ENCODE results near the gene NCAN. TPM values are rescaled to one million over a fixed set of nuclear protein-coding genes. Genes with fewer than 3 reads are reported as not detected.

NCAN gene
- total and polyA plus RNA-seq, 2 of the 13 experiments (the other 11 are each of a cell fraction or from before 2014, with no cell fraction given), result not detected

DNA sequence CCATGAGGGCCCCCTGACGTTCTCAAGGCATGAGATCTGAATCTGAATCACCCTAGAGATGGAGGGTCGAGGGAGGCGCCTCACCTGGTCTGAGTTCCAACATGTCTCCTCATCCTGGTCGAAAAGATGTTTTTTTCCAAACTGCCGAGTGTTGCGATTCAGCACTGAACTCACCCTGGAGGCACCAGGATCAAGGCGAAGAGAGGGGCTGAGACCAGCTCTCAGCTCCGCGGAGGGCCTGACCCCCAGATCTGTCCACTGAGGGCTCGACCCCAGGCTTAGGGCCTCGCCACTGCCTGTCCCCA, 9.1 kb upstream of the NCAN start (continued):
- TF ChIP-seq MTERF4 (CRISPR knock-in tag; IDR thresholded peaks at IDR 0.05) (no peak), NCOR1 (IDR thresholded peaks at IDR 0.05; ENCODE audit: borderline replicate concordance, low read length) (no peak), ZSCAN20 (CRISPR knock-in tag; IDR thresholded peaks at IDR 0.05; ENCODE audit: borderline replicate concordance) (no peak)

GRCh38 chr19:19203012-19203856, 8.5 kb upstream of the NCAN start, which contains the start of gene NR2C2AP:
Gene NR2C2AP (minus strand): TSS chr19:19203414. CDS start chr19:19203060, 354 bp downstream.
- ATAC-seq (peak; percentile 83), DNase-seq (ENCODE audit: low spot score) (peak; percentile 83), FAIRE-seq (peak; percentile 75)
- peak within 1 kb of the TSS; percentile 89 for H3K4me2 ChIP-seq (ENCODE audit: low read depth, low read length)
- POLR2A ChIA-PET, result interaction anchor here (1.0 to 3.7 kb wide), 10 partner anchors 9 to 140 kb away, joined by 3 to 43 read pairs (median 4); partner anchors contain the start of genes BORCS8, MEF2B, RFXANK and SLC25A42
- BruUV-seq (replicated peaks), result no TSS peak
- peaks cover 19% of the 10 kb centered on the region for H3K79me2 ChIP-seq (ENCODE audit: insufficient read depth, low read length)
- intact Hi-C loops (cut with micrococcal nuclease; ENCODE audit: unreplicated experiment), result no loop called here
- no peaks in the 10 kb centered on the region for H3K9me3 ChIP-seq (ENCODE audit: low read length)
- WGBS (ENCODE audit: low lambda C conversion rate), result 19% methylated on average over 24 of the region's 60 CpGs
- peaks cover 13% of the 10 kb centered on the region for H3K4me1 ChIP-seq (ENCODE audit: insufficient read depth, low read length)
- peak within 1 kb of the TSS; percentile 65 for H3K27ac ChIP-seq (ENCODE audit: extremely low read length, insufficient read depth, low read length)
- peak within 1 kb of the TSS; percentile 95 for H2AFZ ChIP-seq (ENCODE audit: low read length)
- H3K4me3 ChIP-seq (replicated peaks in 1 of 3; ENCODE audit: insufficient read depth in 1 of 3, low read depth in 2 of 3, low read length in 3 of 3), result peak within 1 kb of the TSS; percentile 76 to 93 (median 90)
- CTCF ChIA-PET (ENCODE audit: low intra/inter-chr PET ratio, low total read pairs), result interaction anchor here (1.2 kb wide), 1 partner anchor 21 kb away, joined by 4 read pairs; no protein-coding TSS in a partner anchor
- H3K36me3 ChIP-seq (replicated peaks in 1 of 2; ENCODE audit: control insufficient read depth in 1 of 2, insufficient read depth in 2 of 2, low read length in 2 of 2), result peaks cover 0 to 14% of the 10 kb centered on the region in 2 experiments; a peak in 2 of 5 replicates
- in situ Hi-C loops (cut with HindIII; ENCODE audit: extremely low pct_ligation_motif_present, low pct_unique_long_range_greater_than_20kb), result no loop called here
- no peaks in the 10 kb centered on the region for H4K20me1 ChIP-seq (ENCODE audit: insufficient read depth, low read length)
- peaks cover 3 to 11% of the 10 kb centered on the region in 2 experiments; a peak in 2 of 5 replicates for H3K27me3 ChIP-seq (ENCODE audit: control insufficient read depth in 1 of 2, insufficient read depth in 2 of 2, low read length in 2 of 2)
- peak within 1 kb of the TSS; percentile 83 for H3K9ac ChIP-seq (ENCODE audit: insufficient read depth, low read depth, low read length)
- TF ChIP-seq BHLHE40 (IDR thresholded peaks at IDR 0.05; ENCODE audit: low read length) (no peak), YEATS2 (CRISPR knock-in tag; IDR thresholded peaks at IDR 0.05; ENCODE audit: borderline replicate concordance) (no peak), CREM (IDR thresholded peaks at IDR 0.05) (0 out of 2 replicates have a peak, but pooled peaks have one; percentile 23), CREM (CRISPR knock-in tag; IDR thresholded peaks at IDR 0.05) (no peak), ZNF557 (CRISPR knock-in tag; IDR thresholded peaks at IDR 0.05) (no peak), ZNF230 (CRISPR knock-in tag; IDR thresholded peaks at IDR 0.05) (peak; percentile 56; the same call in 1 of the 2 replicates), POLR2G (IDR thresholded peaks at IDR 0.05; ENCODE audit: low read depth, low read length) (peak; percentile 70), ZNF296 (CRISPR knock-in tag; conservative IDR thresholded peaks at IDR 0.05) (no peak), ZFP90 (CRISPR knock-in tag; IDR thresholded peaks at IDR 0.05; ENCODE audit: borderline replicate concordance) (no peak), RFX5 (IDR thresholded peaks at IDR 0.05; ENCODE audit: low read depth, low read length) (no peak), KAT7 (CRISPR knock-in tag; IDR thresholded peaks at IDR 0.05; ENCODE audit: borderline replicate concordance) (no peak), ZNF547 (CRISPR knock-in tag; IDR thresholded peaks at IDR 0.05) (peak; percentile 83), ZNF569 (CRISPR knock-in tag; IDR thresholded peaks at IDR 0.05; ENCODE audit: borderline replicate concordance) (no peak), ZNF143 (CRISPR knock-in tag; IDR thresholded peaks at IDR 0.05) (no peak), ZSCAN22 (CRISPR knock-in tag; IDR thresholded peaks at IDR 0.05) (no peak), ZNF33B (CRISPR knock-in tag; IDR thresholded peaks at IDR 0.05) (no peak), ZBTB38 (CRISPR knock-in tag; IDR thresholded peaks at IDR 0.05) (peak; percentile 44; the same call in 1 of the 2 replicates), DMAP1 (CRISPR knock-in tag; IDR thresholded peaks at IDR 0.05) (peak; percentile 46; the same call in 1 of the 2 replicates), SCMH1 (CRISPR knock-in tag; IDR thresholded peaks at IDR 0.05; ENCODE audit: borderline replicate concordance) (no peak)
- TF ChIP-seq, protein P1, sequence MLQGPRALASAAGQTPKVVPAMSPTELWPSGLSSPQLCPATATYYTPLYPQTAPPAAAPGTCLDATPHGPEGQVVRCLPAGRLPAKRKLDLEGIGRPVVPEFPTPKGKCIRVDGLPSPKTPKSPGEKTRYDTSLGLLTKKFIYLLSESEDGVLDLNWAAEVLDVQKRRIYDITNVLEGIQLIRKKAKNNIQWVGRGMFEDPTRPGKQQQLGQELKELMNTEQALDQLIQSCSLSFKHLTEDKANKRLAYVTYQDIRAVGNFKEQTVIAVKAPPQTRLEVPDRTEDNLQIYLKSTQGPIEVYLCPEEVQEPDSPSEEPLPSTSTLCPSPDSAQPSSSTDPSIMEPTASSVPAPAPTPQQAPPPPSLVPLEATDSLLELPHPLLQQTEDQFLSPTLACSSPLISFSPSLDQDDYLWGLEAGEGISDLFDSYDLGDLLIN (CRISPR knock-in tag; IDR thresholded peaks at IDR 0.05; ENCODE audit: borderline replicate concordance), result no peak

Data from HepG2 (cell line).